Mucosa of descending colon (tissue), 3 donors: Measurements from ENCODE around the gene RC3H1. TPM values are rescaled to one million over a fixed set of nuclear protein-coding genes. Genes with fewer than 3 reads are reported as not detected.

Experiments
- ATAC-seq: fragments of 200-7000 bp; cut with Tn5 transposase; one replicate; pipeline ENCODE4 v1.9.1; 2020; ENCODE audit warnings: mild to moderate bottlenecking, moderate library complexity
- DNase-seq, 3 donors: peaks; one replicate each; pipeline ENCODE4 v3.0.0-alpha.2; 2020
- H3K36me3 ChIP-seq: fragments of 200-600 bp; one replicate; pipeline ENCODE4 v1.8.0; 2021; ENCODE audit warnings: low read depth, mild to moderate bottlenecking
- H3K4me1 ChIP-seq: fragments of 200-600 bp; one replicate; pipeline ENCODE4 v1.8.0; 2021; ENCODE audit warnings: low read depth, mild to moderate bottlenecking
- H3K4me3 ChIP-seq: fragments of 200-600 bp; one replicate; pipeline ENCODE4 v1.8.0; 2021; ENCODE audit warnings: mild to moderate bottlenecking
- H3K9me3 ChIP-seq: fragments of 200-600 bp; one replicate; pipeline ENCODE4 v1.8.0; 2021; ENCODE audit warnings: mild to moderate bottlenecking
- CTCF ChIP-seq: fragments of 200-600 bp; IDR thresholded peaks from one replicate; pipeline ENCODE4 v1.8.0; 2022; ENCODE audit warnings: antibody characterized with exemption, mild to moderate bottlenecking
- intact Hi-C, 2 donors: fragments of 100-400 bp; cut with DNase I in 1 of 2; cut with micrococcal nuclease in 1 of 2; formaldehyde crosslinking; loops; one replicate each; pipeline versions ENCODE4 v1.11.0 to v1.11.1; 2022; cut with DNase I, micrococcal nuclease
- total RNA-seq, 3 donors: library from RNA; stranded (reverse); fragmentation: NEBNext Ultra II Directional in 2 of 3; extraction: Animal tissue kit (Norgen Biotek cat#: 25700) in 2 of 3; gene quantifications; one replicate each; pipeline versions ENCODE4 v1.2.1 to v1.2.4, GENCODE V29; 2021 to 2023
- donor health status: DM: no; HTN: no; CAD: no; lungs with moderate emphysema.
- donor health status: DM: no; HTN: no; CAD: no.
- donor health status: DM: no; HTN: yes; CAD: no.

The RC3H1 gene
- total RNA-seq, 3 donors from 2014 or later: 38.0 to 51.2 (median 50.1) TPM

GRCh38 chr1:174031099-174031498, 8.9 kb upstream of the RC3H1 start:
- intact Hi-C loops: no loop called here
- ATAC-seq: no peak
- Histone ChIP-seq H3K4me3 (no peak overlapping the region), H3K36me3 (no peaks in the 10 kb centered on the region), H3K9me3 (no peaks in the 10 kb centered on the region), H3K4me1 (no peaks in the 10 kb centered on the region)
- no peak for TF ChIP-seq CTCF
- DNase-seq: no peak

- ATAC-seq (no peak), DNase-seq (no peak)
- no peaks in the 10 kb centered on the region for H3K9me3 ChIP-seq
- TF ChIP-seq CTCF: no peak
- peaks cover 1% of the 10 kb centered on the region for H3K4me1 ChIP-seq
- no peaks in the 10 kb centered on the region for H3K36me3 ChIP-seq
- H3K4me3 ChIP-seq: no peak overlapping the region
- intact Hi-C loops: no loop called here
Observed at GRCh38 chr1:174028495-174028894, 6.3 kb upstream of the RC3H1 start.

GRCh38 chr1:174023440-174023839, 1.3 kb upstream of the RC3H1 start:
- Histone ChIP-seq H3K36me3 (no peaks in the 10 kb centered on the region), H3K4me3 (no peak overlapping the region), H3K4me1 (peaks cover 31% of the 10 kb centered on the region), H3K9me3 (no peaks in the 10 kb centered on the region)
- ATAC-seq: peak; percentile 64
- intact Hi-C loops: no loop called here
- TF ChIP-seq CTCF: no peak
- peak in 1 of 3 donors; percentile 85 for DNase-seq

GRCh38 chr1:174022976-174023277, 770 bp upstream of the RC3H1 start:
- no peak for TF ChIP-seq CTCF
- DNase-seq (no peak), ATAC-seq (no peak)
- Histone ChIP-seq H3K36me3 (no peaks in the 10 kb centered on the region), H3K4me3 (no peak overlapping the region), H3K4me1 (peaks cover 33% of the 10 kb centered on the region), H3K9me3 (no peaks in the 10 kb centered on the region)
- intact Hi-C loops: no loop called here

- intact Hi-C loops: no loop called here
- H3K9me3 ChIP-seq: no peaks in the 10 kb centered on the region
- peak overlapping the region; percentile 91 for H3K4me3 ChIP-seq
- ATAC-seq: peak; percentile 57
- peaks cover 40% of the 10 kb centered on the region for H3K4me1 ChIP-seq
- no peaks in the 10 kb centered on the region for H3K36me3 ChIP-seq
- TF ChIP-seq CTCF: no peak
- DNase-seq: peak; percentile 70 to 76 (median 72)
Observed at GRCh38 chr1:174021591-174022079, 522 bp downstream of the RC3H1 start.

- ATAC-seq (no peak), DNase-seq (no peak)
- intact Hi-C loops: no loop called here
- H3K4me3 ChIP-seq: no peak overlapping the region
- peaks cover 47% of the 10 kb centered on the region for H3K4me1 ChIP-seq
- no peak for TF ChIP-seq CTCF
- H3K9me3 ChIP-seq: no peaks in the 10 kb centered on the region
- no peaks in the 10 kb centered on the region for H3K36me3 ChIP-seq
Observed at GRCh38 chr1:174018565-174018964, 3.6 kb downstream of the RC3H1 start.
